RKO (cell line): ENCODE results near the gene INTS6.
"Not testable (repeated sequence)": the region's sequence is repeated elsewhere in the genome, so short reads cannot be mapped to it uniquely, and the experiment has no call there.

Source experiments
- DNase-seq: peaks from one replicate; pipeline ENCODE4 v3.0.0-alpha.2; 2016; ENCODE audit warnings: low spot score

Gene INTS6

GRCh38 chr13:51453959-51454703 is 1.3 kb upstream of the INTS6 start:
- DNase-seq: peak; percentile 51

- DNase-seq: peak; percentile 74
Measured at GRCh38 chr13:51453207-51453958, 547 bp upstream of the INTS6 start.

GRCh38 chr13:51451467-51452360 is 1.1 kb downstream of the INTS6 start:
- peak; percentile 82 for DNase-seq

GRCh38 chr13:51451134-51451466 is 1.7 kb downstream of the INTS6 start:
- no peak for DNase-seq

GRCh38 chr13:51449018-51449417 is 3.8 kb downstream of the INTS6 start:
- no peak for DNase-seq

GRCh38 chr13:51444922-51445321 is 7.9 kb downstream of the INTS6 start:
- DNase-seq: peak; percentile 56

GRCh38 chr13:51440381-51440780 is 12.5 kb downstream of the INTS6 start:
- no peak for DNase-seq

- no peak for DNase-seq
Measured at GRCh38 chr13:51437550-51438127, 15.2 kb downstream of the INTS6 start.

GRCh38 chr13:51435002-51435578 is 17.7 kb downstream of the INTS6 start:
- DNase-seq: peak; percentile 67

- no peak for DNase-seq
Measured at GRCh38 chr13:51432576-51432975, 20.3 kb downstream of the INTS6 start.

GRCh38 chr13:51426982-51427381 is 25.9 kb downstream of the INTS6 start:
- no peak for DNase-seq

- DNase-seq: no peak
Measured at GRCh38 chr13:51425410-51426042, 27.3 kb downstream of the INTS6 start.

- no peak for DNase-seq
Measured at GRCh38 chr13:51423766-51424165, 29.1 kb downstream of the INTS6 start.

GRCh38 chr13:51422484-51422883 is 30.4 kb downstream of the INTS6 start:
- DNase-seq: no peak

- DNase-seq: no peak
Measured at GRCh38 chr13:51420681-51421490, 31.9 kb downstream of the INTS6 start.

GRCh38 chr13:51419001-51419636 is 33.7 kb downstream of the INTS6 start:
- no peak for DNase-seq

GRCh38 chr13:51417716-51418115 is 35.1 kb downstream of the INTS6 start:
- DNase-seq: no peak

- DNase-seq: no peak
Measured at GRCh38 chr13:51416107-51416506, 36.7 kb downstream of the INTS6 start.

GRCh38 chr13:51415339-51415738 is 37.5 kb downstream of the INTS6 start:
- DNase-seq: not testable (repeated sequence)

GRCh38 chr13:51412431-51412830 is 40.4 kb downstream of the INTS6 start:
- DNase-seq: no peak
